Muscle of leg (tissue), 11 donors: Measurements from ENCODE around the gene IFT22. TPM values are rescaled to one million over a fixed set of nuclear protein-coding genes. Genes with fewer than 3 reads are reported as not detected.
"Not testable (repeated sequence)": the region's sequence is repeated elsewhere in the genome, so short reads cannot be mapped to it uniquely, and the experiment has no call there.

ENCODE experiments used
- DNase-seq: peaks from one replicate; pipeline ENCODE4 v3.0.0; 2013
- H3K27ac ChIP-seq: one replicate; pipeline ENCODE4 v1.5.1; 2013; ENCODE audit warnings: mild to moderate bottlenecking, low read length, control low read depth
- H3K27me3 ChIP-seq: one replicate; pipeline ENCODE4 v1.6.1; 2013; ENCODE audit warnings: low read length; ENCODE audit not compliant: control insufficient read depth, insufficient read depth
- H3K36me3 ChIP-seq: one replicate; pipeline ENCODE4 v1.6.1; 2013; ENCODE audit warnings: low read length; ENCODE audit not compliant: control insufficient read depth, insufficient read depth
- H3K4me1 ChIP-seq: one replicate; pipeline ENCODE4 v1.6.1; 2013; ENCODE audit warnings: low read length; ENCODE audit not compliant: control insufficient read depth, insufficient read depth
- H3K4me3 ChIP-seq: one replicate; pipeline ENCODE4 v1.5.1; 2013; ENCODE audit warnings: low read length, control low read depth
- H3K9me3 ChIP-seq: replicated peaks from 2 replicates; pipeline ENCODE4 v1.6.1; 2013; ENCODE audit warnings: low read depth, low read length; ENCODE audit not compliant: control insufficient read depth
- WGBS: methylation state at CpG from one replicate; pipeline ENCODE4 v1.1.5; 2013; ENCODE audit warnings: missing lambda C conversion rate; ENCODE audit not compliant: insufficient coverage; 5-methylcytosine and 5-hydroxymethylcytosine counted together
- polyA plus RNA-seq, 8 donors: library from polyadenylated mRNA; unstranded; fragments of 120-200 nt; gene quantifications; one replicate each; pipeline versions ENCODE4 v1.2.1 to v1.2.3, GENCODE V29; 2013; ENCODE audit warnings: inconsistent platforms in 1 of 8, low replicate concordance in 1 of 8; ENCODE audit not compliant: insufficient read length in 8 of 8, insufficient read depth in 1 of 8
- total RNA-seq: library from RNA; stranded (reverse); fragments of 120-200 nt; gene quantifications from one replicate; pipeline ENCODE4 v1.2.4, GENCODE V29; 2013

Gene IFT22
- total and polyA plus RNA-seq, 9 donors, result 25.4 to 31.6 (median 28.3) TPM

DNA sequence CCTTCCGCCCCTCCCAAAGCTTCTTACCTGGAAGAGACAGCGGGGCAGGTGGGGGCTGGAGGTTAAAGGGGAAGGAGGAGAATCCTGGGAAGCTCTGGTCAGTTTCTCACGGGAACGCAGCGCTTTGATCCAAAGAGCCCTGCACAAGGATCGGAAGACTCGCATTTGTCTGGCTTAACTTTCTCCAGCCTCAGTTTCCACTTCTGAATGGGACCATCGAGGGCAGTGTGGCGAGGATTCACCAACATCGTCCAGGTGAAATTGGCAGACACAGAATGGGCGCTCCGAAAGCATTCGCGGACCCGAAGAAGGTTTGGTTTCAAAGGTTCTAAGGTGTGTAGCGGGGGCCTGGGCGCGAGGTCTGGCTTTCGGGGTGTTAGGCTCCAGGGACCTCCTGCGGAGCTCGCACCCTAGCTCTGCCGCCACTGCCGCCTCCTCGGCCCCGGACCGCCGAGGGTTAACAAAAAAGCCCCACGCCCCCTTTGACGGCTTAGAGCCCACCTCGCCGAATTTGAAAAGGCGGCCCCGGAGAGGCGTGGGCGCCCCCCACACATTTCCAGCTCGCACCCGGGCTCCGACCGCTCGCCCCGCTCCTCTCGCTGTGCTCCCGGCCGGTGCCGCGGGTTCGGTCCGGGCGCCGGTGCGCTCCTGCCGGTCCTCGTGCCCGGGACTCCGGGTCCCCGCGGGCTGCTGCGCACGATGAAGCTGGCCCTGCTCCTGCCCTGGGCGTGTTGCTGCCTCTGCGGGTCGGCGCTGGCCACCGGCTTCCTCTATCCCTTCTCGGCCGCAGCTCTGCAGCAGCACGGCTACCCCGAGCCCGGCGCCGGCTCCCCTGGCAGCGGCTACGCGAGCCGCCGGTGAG lies 41.0 kb upstream of the IFT22 start, which contains the start of gene COL26A1:
Gene COL26A1, plus strand, starts transcription at position 542 of the 862 bp plus-strand sequence. Its CDS starts 158 bp downstream, at position 700.
- 3% methylated on average over 63 of the region's 76 CpGs for WGBS
- peaks cover 23% of the 10 kb centered on the region for H3K27me3 ChIP-seq
- peak within 1 kb of the TSS; percentile 62 for H3K4me3 ChIP-seq
- H3K27ac ChIP-seq, result no peak within 1 kb of the TSS
- no peaks in the 10 kb centered on the region for H3K36me3 ChIP-seq
- peak; percentile 39 for DNase-seq
- H3K4me1 ChIP-seq, result peaks cover 5% of the 10 kb centered on the region
- no peaks in the 10 kb centered on the region for H3K9me3 ChIP-seq

DNA sequence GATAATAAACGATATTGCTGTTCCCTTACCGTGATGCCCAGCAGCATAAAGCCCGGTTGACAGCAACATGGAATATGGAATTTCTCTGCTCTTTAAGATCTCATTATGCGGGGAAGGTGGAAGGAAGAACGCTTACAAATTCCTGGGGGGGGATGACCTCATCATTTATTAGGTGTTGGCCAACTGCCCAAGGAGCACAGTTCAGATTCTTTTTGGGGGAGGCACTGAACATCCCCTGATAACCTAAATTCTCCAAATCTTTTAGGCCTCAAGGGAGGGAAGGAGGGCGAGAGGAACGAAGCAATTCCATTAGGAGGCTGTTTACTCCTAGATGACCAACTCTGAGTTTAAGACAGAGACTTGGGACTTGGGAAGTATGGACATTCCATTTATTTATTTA lies 35.8 kb upstream of the IFT22 start:
- H3K27me3 ChIP-seq, result peaks cover 6% of the 10 kb centered on the region
- no peaks in the 10 kb centered on the region for H3K36me3 ChIP-seq
- H3K27ac ChIP-seq, result no peak overlapping the region
- H3K4me1 ChIP-seq, result peaks cover 2% of the 10 kb centered on the region
- no peak for DNase-seq
- no peaks in the 10 kb centered on the region for H3K9me3 ChIP-seq
- no peak overlapping the region for H3K4me3 ChIP-seq
- no CpG with 5 or more reads among the region's 7 CpGs for WGBS

DNA sequence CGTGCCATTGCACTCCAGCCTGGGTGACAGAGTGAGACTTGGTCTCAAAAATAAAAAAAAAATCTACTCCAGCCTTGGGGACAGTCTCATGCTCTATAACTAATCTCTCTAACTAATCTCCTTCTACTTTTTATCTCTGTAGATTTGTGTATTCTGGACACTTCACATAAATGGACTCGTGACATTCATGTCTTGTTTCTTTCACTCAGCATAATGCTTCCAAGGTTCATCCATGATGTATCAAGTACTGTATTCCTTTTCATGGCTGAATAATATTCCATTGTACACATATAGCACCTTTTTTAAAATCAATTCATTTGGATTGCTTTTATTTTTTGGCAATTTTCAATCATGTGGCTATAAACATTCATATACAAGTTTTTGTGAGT lies 31.3 kb upstream of the IFT22 start:
- H3K36me3 ChIP-seq, result no peaks in the 10 kb centered on the region
- H3K4me1 ChIP-seq, result no peaks in the 10 kb centered on the region
- H3K27ac ChIP-seq, result no peak overlapping the region
- no peaks in the 10 kb centered on the region for H3K9me3 ChIP-seq
- WGBS, result no CpG with 5 or more reads among the region's 2 CpGs
- DNase-seq, result no peak
- H3K4me3 ChIP-seq, result no peak overlapping the region
- H3K27me3 ChIP-seq, result no peaks in the 10 kb centered on the region

DNA sequence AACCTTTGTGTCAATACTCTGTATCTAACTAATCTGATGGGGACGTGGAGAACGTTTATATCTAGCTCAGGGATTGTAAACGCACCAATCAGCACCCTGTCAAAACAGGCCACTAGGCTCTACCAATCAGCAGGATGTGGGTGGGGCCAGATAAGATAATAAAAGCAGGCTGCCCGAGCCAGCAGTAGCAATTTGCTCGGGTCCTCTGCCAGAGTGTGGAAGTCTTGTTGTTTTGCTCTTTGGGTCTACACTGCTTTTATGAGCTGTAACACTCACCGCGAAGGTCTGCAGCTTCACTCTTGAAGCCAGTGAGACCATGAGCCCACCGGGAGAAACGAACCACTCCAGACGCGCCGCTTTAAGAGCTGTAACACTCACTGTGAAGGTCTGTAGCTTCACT lies 27.7 kb upstream of the IFT22 start:
- H3K4me1 ChIP-seq, H3K4me3 ChIP-seq, H3K27me3 ChIP-seq, H3K36me3 ChIP-seq, H3K9me3 ChIP-seq, DNase-seq, H3K27ac ChIP-seq: not testable (repeated sequence)
- 73% methylated on average over 8 of the region's 12 CpGs for WGBS

- 83% methylated on average over 7 of the region's 32 CpGs for WGBS
- DNase-seq, H3K9me3 ChIP-seq, H3K27me3 ChIP-seq, H3K4me3 ChIP-seq, H3K36me3 ChIP-seq, H3K27ac ChIP-seq, H3K4me1 ChIP-seq: not testable (repeated sequence)
These were observed 26.9 kb upstream of the IFT22 start for GRCh38 chr7:101348456-101349067.

DNA sequence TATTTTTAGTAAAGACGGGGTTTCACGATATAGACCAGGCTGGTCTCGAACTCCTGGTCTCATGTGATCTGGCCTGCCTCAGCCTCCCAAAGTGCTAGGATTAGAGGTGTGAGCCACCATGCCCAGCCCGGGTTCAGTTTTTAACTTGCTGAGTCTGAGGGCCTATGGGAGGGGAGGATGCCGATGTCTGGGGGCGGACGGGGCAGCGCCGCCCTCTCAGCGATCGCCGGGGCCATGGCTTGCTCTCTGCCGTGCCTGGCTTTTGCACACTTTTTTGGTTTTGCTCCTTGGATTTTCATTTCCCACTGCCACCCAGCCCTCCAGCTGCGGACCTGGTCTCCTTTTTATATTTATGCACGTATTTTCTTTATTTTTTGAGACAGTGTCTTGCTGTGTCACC lies 25.9 kb upstream of the IFT22 start:
- DNase-seq, result no peak
- 89% methylated on average over 14 of the region's 15 CpGs for WGBS
- Histone ChIP-seq H3K4me3 (no peak overlapping the region), H3K27me3 (no peaks in the 10 kb centered on the region), H3K27ac (no peak overlapping the region), H3K4me1 (no peaks in the 10 kb centered on the region), H3K9me3 (no peaks in the 10 kb centered on the region), H3K36me3 (no peaks in the 10 kb centered on the region)

DNA sequence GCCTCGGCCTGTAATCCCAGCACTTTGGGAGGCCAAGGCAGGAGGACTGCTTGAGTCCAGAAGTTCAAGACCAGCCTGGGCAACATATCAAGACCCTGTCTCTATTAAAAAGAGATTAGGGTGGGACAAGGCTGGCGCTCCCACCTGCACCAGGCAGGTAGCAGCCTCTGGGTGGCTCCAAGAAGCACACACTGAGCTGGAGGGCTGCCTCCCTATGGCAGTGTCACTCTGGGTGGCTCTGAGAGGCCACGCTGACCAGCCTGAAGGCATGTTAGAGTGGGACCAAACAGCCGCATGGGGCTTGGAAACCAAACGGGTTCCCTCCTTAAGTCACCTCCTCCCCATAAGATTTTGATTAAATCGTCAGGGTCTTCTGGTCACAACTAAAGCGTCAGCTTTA lies 21.3 kb upstream of the IFT22 start:
- no peaks in the 10 kb centered on the region for H3K27me3 ChIP-seq
- no peak overlapping the region for H3K27ac ChIP-seq
- no peak overlapping the region for H3K4me3 ChIP-seq
- 68% methylated on average over 6 of the region's 7 CpGs for WGBS
- H3K4me1 ChIP-seq, result no peaks in the 10 kb centered on the region
- DNase-seq, result no peak
- H3K36me3 ChIP-seq, result no peaks in the 10 kb centered on the region
- no peaks in the 10 kb centered on the region for H3K9me3 ChIP-seq

DNA sequence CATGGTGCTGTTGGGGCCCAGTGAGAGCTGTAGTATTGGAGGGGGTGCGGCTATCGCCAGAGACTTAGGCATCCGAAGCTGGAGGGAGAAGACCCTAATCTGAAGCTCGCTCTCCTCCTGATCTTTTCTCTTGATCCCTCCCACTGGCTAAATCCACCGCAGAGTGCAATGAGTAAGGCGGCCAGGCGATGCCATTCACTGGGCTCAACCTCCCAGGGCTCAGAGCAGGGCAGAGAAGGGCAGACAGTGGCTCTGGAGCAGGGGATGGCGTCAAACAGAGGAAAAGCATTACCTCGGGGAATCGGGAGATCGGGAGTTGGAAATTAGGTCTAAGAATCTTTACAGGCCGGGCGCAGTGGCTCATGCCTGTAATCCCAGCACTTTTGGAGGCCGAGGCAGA lies 18.8 kb upstream of the IFT22 start:
- DNase-seq, result no peak
- Histone ChIP-seq H3K27me3 (no peaks in the 10 kb centered on the region), H3K9me3 (no peaks in the 10 kb centered on the region), H3K27ac (no peak overlapping the region), H3K4me3 (no peak overlapping the region), H3K36me3 (no peaks in the 10 kb centered on the region), H3K4me1 (no peaks in the 10 kb centered on the region)
- WGBS, result 83% methylated on average over 10 of the region's 14 CpGs

DNA sequence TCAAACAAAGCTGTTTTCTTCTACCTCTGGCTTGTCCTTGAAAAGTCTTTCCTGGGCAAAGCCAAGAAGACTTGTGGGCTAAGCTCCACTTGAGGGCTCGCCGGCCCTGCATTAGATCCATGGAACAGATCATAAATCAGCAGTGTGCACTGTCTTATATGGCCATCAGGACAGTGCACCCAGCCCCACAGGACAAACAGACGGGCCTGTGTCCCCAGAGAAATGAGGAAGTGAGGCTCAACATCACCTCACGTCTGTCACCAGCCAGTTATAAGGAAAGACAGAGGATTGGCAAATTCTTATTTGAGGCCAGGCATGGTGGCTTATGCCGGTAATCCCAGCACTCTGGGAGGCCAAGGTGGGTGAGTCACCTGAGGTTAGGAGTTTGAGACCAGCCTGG lies 12.3 kb upstream of the IFT22 start:
- Histone ChIP-seq H3K27ac (no peak overlapping the region), H3K4me1 (peaks cover 7% of the 10 kb centered on the region), H3K36me3 (no peaks in the 10 kb centered on the region), H3K4me3 (no peak overlapping the region), H3K27me3 (peaks cover 2% of the 10 kb centered on the region), H3K9me3 (no peaks in the 10 kb centered on the region)
- DNase-seq, result no peak
- 62% methylated on average over 3 of the region's 5 CpGs for WGBS

GRCh38 chr7:101332026-101332425 lies 10.4 kb upstream of the IFT22 start:
- Histone ChIP-seq H3K36me3 (no peaks in the 10 kb centered on the region), H3K27me3 (peaks cover 2% of the 10 kb centered on the region), H3K27ac (no peak overlapping the region), H3K4me3 (no peak overlapping the region), H3K4me1 (peaks cover 7% of the 10 kb centered on the region), H3K9me3 (no peaks in the 10 kb centered on the region)
- DNase-seq, result no peak
- 89% methylated on average over 6 of the region's 8 CpGs for WGBS
